GM13976 (cell line): ENCODE results near the gene ASB4.

Experiments used
- DNase-seq: peaks from one replicate; pipeline ENCODE4 v3.0.0; 2012; ENCODE audit warnings: low spot score
- CTCF ChIP-seq: IDR thresholded peaks from 2 replicates; pipeline ENCODE4 v1.5.1; 2012; ENCODE audit warnings: borderline replicate concordance, mild to moderate bottlenecking; ENCODE audit not compliant: insufficient read depth; ENCODE audit errors: extremely low read depth, missing control alignments, control extremely low read depth
- in situ Hi-C: fragments of 300-500 bp; cut with MboI; formaldehyde crosslinking; loops from one replicate; pipeline ENCODE4 v1.12.0; 2022; ENCODE audit warnings: low sequenced_read_pairs, mixed read lengths, inconsistent platforms; ENCODE audit not compliant: unreplicated experiment

ASB4 gene

GRCh38 chr7:95589031-95589430 is 103.3 kb downstream of the ASB4 start:
- DNase-seq = no peak
- in situ Hi-C loops = no loop called here
- TF ChIP-seq CTCF = no peak

- DNase-seq = no peak
- no peak for TF ChIP-seq CTCF
- in situ Hi-C loops = no loop called here
These were observed 104.0 kb downstream of the ASB4 start for GRCh38 chr7:95589766-95590165.
